Raji (cell line): ENCODE measurements around the gene CTPS1.

Experiments used
- POLR2A ChIP-seq: IDR thresholded peaks from 2 replicates; pipeline ENCODE4 v1.6.1; 2011; ENCODE audit warnings: low read depth, low read length, control low read depth; ENCODE audit not compliant: insufficient read depth

CTPS1 gene

DNA sequence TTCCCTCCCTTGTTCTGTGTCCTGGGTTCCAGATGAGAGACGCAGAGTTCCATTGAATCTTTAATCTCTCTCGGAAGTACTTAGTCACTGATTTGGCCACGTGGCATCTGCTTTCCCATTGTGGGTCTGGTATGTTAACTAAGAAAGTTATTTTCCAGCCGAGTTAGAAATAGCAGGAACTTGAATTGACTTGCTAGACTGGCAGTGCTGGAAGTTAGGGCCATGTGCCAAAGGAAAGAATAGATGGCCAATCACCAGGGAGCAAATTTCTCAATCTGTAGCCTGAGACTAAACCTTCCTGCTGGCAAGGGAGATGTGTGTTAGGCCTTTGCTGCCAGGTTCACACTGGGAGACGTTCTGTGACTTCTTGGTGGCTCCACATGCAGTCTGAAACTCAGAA is 66.2 kb downstream of the CTPS1 start:
- TF ChIP-seq POLR2A, result no peak

GRCh38 chr1:41046347-41046775 is 66.9 kb downstream of the CTPS1 start:
- no peak for TF ChIP-seq POLR2A

DNA sequence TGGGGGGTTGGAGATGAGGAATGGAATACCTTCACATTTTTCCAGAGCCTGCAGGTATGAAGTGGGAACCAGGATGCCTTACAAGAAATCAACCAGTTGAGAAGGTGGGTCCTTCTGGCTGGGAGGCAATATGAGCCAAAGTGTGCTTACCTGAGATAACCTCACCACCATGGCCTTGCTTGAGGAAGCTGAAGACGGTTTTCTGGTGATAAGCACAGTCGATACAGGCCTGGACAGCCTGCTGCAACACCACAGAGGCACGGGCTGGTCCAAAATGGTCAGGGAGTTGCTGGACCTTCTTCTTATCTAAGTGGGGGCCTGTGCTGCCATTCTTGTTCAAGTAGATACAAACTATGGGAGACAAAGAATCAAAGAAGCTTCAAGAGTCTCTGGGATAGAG is 69.0 kb downstream of the CTPS1 start:
- TF ChIP-seq POLR2A, result no peak

DNA sequence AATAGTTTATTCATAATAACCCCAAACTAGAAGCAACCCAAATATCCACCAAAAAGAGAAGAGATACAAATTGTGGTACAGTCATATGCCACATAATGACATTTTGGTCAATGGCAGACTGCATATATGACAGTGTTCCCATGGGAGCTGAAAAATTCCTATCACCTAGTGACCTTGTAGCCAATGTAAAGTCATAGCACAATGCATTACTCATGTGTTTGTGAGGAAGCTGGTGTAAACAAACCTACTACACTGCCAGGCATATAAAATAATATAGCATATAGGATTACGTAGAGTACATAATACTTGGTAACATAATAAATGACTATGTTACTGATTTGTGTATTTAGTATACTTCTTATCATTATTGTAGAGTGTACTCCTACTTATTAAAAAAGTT is 71.5 kb downstream of the CTPS1 start:
- no peak for TF ChIP-seq POLR2A

DNA sequence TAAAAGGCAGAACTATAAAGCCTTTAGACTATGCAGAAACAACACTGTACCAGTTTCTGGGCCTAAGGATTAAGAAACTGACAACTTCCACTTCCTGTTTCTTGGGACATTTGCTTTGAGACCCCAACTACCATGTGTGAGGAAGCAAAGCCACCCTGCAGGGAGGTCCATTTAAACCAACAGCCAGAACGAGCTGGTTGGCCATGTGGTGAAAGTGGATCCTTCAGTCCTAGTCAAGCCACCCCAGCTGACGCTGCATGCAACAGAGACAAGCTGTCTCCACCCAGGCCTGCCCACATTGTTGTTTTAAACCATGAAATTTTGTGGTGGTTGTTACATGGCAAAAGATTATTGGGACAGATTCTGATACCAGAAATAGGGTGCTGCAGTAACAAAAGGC is 73.8 kb downstream of the CTPS1 start:
- TF ChIP-seq POLR2A, result no peak

- no peak for TF ChIP-seq POLR2A
Observed at GRCh38 chr1:41056907-41057306, 77.4 kb downstream of the CTPS1 start.
